ENCODE data around the gene PET117.
"Not testable (repeated sequence)": the region's sequence is repeated elsewhere in the genome, so short reads cannot be mapped to it uniquely, and the experiment has no call there.

PET117 gene

GRCh38 chr20:18154342-18154741 lies 16.7 kb downstream of the PET117 start:
- peaks cover 55% of the 10 kb centered on the region for H3K36me3 ChIP-seq (ENCODE audit: control insufficient read depth, insufficient read depth, low read length)
- no peaks in the 10 kb centered on the region for H3K9me3 ChIP-seq (ENCODE audit: control insufficient read depth, low read length)
- no peak overlapping the region for H3K27ac ChIP-seq (ENCODE audit: low read depth, low read length, severe bottlenecking)
- 91 to 98% methylated on average over 8 of the region's 9 CpGs for WGBS, 2 experiments (ENCODE audit: insufficient coverage in 2 of 2)
- H3K4me1 ChIP-seq (ENCODE audit: control insufficient read depth, insufficient read depth, low read length, poor library complexity, severe bottlenecking), result no peaks in the 10 kb centered on the region
- no peak overlapping the region for H3K4me3 ChIP-seq (ENCODE audit: extremely low read depth, insufficient read depth, low read length, poor library complexity, severe bottlenecking)

DNA sequence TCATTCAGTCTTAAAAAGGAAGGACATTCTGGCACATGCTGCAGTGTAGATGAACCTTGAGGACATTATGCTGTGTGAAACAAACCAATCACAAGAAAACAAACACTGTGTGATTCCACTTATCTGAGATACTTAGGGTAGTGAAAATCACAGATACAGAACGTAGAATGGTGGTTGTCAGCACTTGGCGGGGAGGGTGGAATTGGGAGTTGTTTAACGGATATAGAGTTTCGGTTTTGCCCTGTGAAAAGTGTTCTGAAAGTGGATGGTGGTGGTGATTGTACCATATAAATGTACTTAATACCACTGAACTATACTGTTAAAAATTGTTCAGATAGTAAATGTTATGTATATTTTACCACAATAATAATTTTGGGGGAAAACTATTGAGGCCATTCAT lies 18.4 kb downstream of the PET117 start:
- Histone ChIP-seq H3K4me3 (ENCODE audit: extremely low read depth, insufficient read depth, low read length, poor library complexity, severe bottlenecking) (no peak overlapping the region), H3K27ac (ENCODE audit: low read depth, low read length, severe bottlenecking) (no peak overlapping the region), H3K4me1 (ENCODE audit: control insufficient read depth, insufficient read depth, low read length, poor library complexity, severe bottlenecking) (no peaks in the 10 kb centered on the region), H3K36me3 (ENCODE audit: control insufficient read depth, insufficient read depth, low read length) (peaks cover 50% of the 10 kb centered on the region), H3K9me3 (ENCODE audit: control insufficient read depth, low read length) (no peaks in the 10 kb centered on the region)
- WGBS, 2 experiments (ENCODE audit: insufficient coverage in 2 of 2), result no CpG with 5 or more reads among the region's 4 CpGs

GRCh38 chr20:18164356-18164755 lies 26.7 kb downstream of the PET117 start:
- H3K4me1 ChIP-seq (ENCODE audit: control insufficient read depth, insufficient read depth, low read length, poor library complexity, severe bottlenecking), result peaks cover 7% of the 10 kb centered on the region
- H3K4me3 ChIP-seq (ENCODE audit: extremely low read depth, insufficient read depth, low read length, poor library complexity, severe bottlenecking), result no peak overlapping the region
- H3K36me3 ChIP-seq (ENCODE audit: control insufficient read depth, insufficient read depth, low read length), result peaks cover 56% of the 10 kb centered on the region
- no peak overlapping the region for H3K27ac ChIP-seq (ENCODE audit: low read depth, low read length, severe bottlenecking)
- H3K9me3 ChIP-seq (ENCODE audit: control insufficient read depth, low read length), result no peaks in the 10 kb centered on the region
- 100% methylated on average over 1 of the region's 2 CpGs; no CpG with 5 or more reads in 1 of the 2 experiments for WGBS, 2 experiments (ENCODE audit: insufficient coverage in 2 of 2)

GRCh38 chr20:18165553-18165952 lies 27.9 kb downstream of the PET117 start:
- no peak overlapping the region for H3K4me3 ChIP-seq (ENCODE audit: extremely low read depth, insufficient read depth, low read length, poor library complexity, severe bottlenecking)
- 92 to 100% methylated on average over 3 of the region's 3 CpGs for WGBS, 2 experiments (ENCODE audit: insufficient coverage in 2 of 2)
- H3K36me3 ChIP-seq (ENCODE audit: control insufficient read depth, insufficient read depth, low read length), result peaks cover 62% of the 10 kb centered on the region
- H3K4me1 ChIP-seq (ENCODE audit: control insufficient read depth, insufficient read depth, low read length, poor library complexity, severe bottlenecking), result peaks cover 7% of the 10 kb centered on the region
- peak overlapping the region; percentile 26 for H3K27ac ChIP-seq (ENCODE audit: low read depth, low read length, severe bottlenecking)
- H3K9me3 ChIP-seq (ENCODE audit: control insufficient read depth, low read length), result no peaks in the 10 kb centered on the region

DNA sequence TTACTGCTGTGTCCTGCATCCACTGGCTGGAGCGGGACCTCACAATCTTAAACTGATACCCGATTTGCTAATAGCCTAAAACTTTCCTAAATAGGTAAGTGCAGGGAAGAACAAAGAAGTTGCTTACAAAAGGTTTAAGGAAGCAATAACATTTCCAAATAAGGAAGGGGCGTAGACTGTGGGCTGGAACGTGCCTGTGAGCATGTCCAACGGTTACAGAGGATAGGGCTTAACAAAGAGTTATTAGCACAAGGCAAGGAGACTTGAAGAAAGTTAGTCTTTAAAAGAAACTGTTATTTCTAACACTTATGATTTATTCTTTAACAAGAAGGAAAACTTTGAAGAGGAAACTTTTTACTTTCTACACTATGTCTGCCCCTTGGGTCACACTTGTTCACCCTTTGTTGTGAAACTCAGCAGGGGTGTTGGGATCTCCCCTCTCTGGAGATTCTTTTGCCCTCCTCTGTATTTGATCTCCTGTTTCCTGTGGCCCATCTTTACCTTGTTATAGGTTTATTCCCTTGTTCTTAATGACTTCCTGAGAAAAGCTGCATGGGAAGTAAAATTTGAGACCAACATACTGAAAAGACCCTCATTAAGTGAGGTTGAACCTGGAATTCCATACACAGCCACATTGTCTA lies 28.7 kb downstream of the PET117 start:
- no peak overlapping the region for H3K27ac ChIP-seq (ENCODE audit: low read depth, low read length, severe bottlenecking)
- peaks cover 7% of the 10 kb centered on the region for H3K4me1 ChIP-seq (ENCODE audit: control insufficient read depth, insufficient read depth, low read length, poor library complexity, severe bottlenecking)

DNA sequence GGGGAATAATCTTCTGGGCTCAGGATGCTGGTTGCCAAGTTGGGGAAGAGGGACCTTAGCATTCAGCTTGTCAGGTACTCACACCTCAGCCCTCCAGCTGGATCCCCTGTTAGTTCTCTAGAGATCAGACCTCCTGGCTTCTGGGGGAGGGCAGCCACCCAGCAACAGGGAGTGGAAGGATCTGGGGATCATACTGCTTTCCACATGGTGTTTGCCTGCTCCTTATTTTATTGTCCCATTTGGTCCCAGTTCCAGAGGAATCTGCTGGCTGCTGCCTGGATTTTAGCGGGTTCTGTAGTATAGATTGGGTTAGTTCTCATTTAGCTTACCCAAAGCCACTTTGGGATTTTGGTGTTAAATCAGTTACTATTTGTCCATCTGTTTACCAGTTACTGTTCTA lies 29.3 kb downstream of the PET117 start:
- peaks cover 7% of the 10 kb centered on the region for H3K4me1 ChIP-seq (ENCODE audit: control insufficient read depth, insufficient read depth, low read length, poor library complexity, severe bottlenecking)
- no CpG with 5 or more reads among the region's 1 CpG for WGBS, 2 experiments (ENCODE audit: insufficient coverage in 2 of 2)
- no peak overlapping the region for H3K4me3 ChIP-seq (ENCODE audit: extremely low read depth, insufficient read depth, low read length, poor library complexity, severe bottlenecking)
- H3K9me3 ChIP-seq (ENCODE audit: control insufficient read depth, low read length), result no peaks in the 10 kb centered on the region
- H3K27ac ChIP-seq (ENCODE audit: low read depth, low read length, severe bottlenecking), result no peak overlapping the region
- peaks cover 57% of the 10 kb centered on the region for H3K36me3 ChIP-seq (ENCODE audit: control insufficient read depth, insufficient read depth, low read length)

More for the DNA sequence above, 28.7 kb downstream of the PET117 start:
- Histone ChIP-seq H3K9me3 (ENCODE audit: control insufficient read depth, low read length) (no peaks in the 10 kb centered on the region), H3K4me3 (ENCODE audit: extremely low read depth, insufficient read depth, low read length, poor library complexity, severe bottlenecking) (no peak overlapping the region), H3K36me3 (ENCODE audit: control insufficient read depth, insufficient read depth, low read length) (peaks cover 63% of the 10 kb centered on the region)
- WGBS, 2 experiments (ENCODE audit: insufficient coverage in 2 of 2), result 71 to 80% methylated on average over 1 to 2 of the region's 5 CpGs

DNA sequence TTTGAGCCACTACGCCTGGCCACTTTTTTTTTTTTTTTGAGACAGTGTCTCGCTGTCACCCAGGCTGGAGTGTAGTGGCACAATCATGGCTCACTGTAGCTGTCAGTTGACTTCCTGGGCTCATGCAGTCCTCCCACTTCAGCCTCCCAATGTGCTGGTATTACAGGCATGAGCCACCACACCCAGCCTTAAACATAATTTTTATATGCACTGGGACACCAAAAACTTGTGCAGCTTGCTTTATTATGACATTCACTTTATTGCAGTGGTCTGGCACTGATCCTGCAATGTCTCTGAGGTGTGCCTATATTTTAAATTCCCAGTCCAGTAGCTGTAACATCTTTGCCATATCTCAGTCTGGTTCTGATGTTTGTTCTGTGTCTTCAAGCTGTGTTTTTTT lies 34.7 kb downstream of the PET117 start:
- no peak overlapping the region for H3K27ac ChIP-seq (ENCODE audit: low read depth, low read length, severe bottlenecking)
- no peaks in the 10 kb centered on the region for H3K9me3 ChIP-seq (ENCODE audit: control insufficient read depth, low read length)
- 96 to 100% methylated on average over 1 to 2 of the region's 2 CpGs for WGBS, 2 experiments (ENCODE audit: insufficient coverage in 2 of 2)
- peaks cover 32% of the 10 kb centered on the region for H3K36me3 ChIP-seq (ENCODE audit: control insufficient read depth, insufficient read depth, low read length)
- no peaks in the 10 kb centered on the region for H3K4me1 ChIP-seq (ENCODE audit: control insufficient read depth, insufficient read depth, low read length, poor library complexity, severe bottlenecking)
- H3K4me3 ChIP-seq (ENCODE audit: extremely low read depth, insufficient read depth, low read length, poor library complexity, severe bottlenecking), result no peak overlapping the region

DNA sequence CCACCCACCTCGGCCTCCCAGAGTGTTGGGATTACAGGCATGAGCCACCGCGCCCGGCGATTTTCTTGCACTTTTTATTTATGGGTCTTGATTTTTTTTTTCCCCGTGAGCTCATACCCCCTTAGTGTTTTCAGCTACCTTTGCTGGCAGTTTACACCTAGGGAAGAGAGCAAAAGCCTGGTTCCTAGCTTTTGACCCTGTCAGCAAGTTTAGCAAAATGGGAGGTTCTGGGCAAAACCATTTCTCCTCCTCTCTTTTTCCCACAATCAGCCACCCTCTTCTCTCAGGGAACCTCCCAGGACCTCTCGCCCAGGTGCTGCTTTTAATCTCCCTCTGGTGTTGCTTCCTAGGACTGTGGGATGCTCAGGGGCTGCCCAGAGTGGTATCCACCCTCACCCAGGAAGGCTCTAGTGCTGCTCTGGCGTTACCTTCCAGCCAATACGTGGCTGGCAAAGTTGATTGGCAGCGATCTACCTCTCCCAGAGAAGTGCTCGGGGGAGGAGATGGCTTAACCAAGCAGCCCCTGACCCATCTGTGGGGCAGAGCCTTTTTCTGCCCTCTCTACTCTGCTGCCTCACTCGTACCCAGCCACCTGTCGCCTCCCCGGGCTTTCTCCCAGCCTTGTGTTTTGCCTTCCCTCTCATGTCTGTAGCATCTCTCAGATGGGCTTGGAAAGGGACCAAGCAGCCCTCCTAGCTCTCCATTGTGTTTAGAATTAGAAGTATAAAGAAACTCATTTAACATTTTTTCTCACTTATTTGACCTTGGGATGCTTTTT lies 37.4 kb downstream of the PET117 start:
- H3K36me3 ChIP-seq (ENCODE audit: control insufficient read depth, insufficient read depth, low read length), result peaks cover 34% of the 10 kb centered on the region
- WGBS, 2 experiments (ENCODE audit: insufficient coverage in 2 of 2), result 95 to 96% methylated on average over 8 to 11 of the region's 14 CpGs
- no peak overlapping the region for H3K27ac ChIP-seq (ENCODE audit: low read depth, low read length, severe bottlenecking)
- no peak overlapping the region for H3K4me3 ChIP-seq (ENCODE audit: extremely low read depth, insufficient read depth, low read length, poor library complexity, severe bottlenecking)
- H3K9me3 ChIP-seq (ENCODE audit: control insufficient read depth, low read length), result peaks cover 10% of the 10 kb centered on the region
- H3K4me1 ChIP-seq (ENCODE audit: control insufficient read depth, insufficient read depth, low read length, poor library complexity, severe bottlenecking), result no peaks in the 10 kb centered on the region

DNA sequence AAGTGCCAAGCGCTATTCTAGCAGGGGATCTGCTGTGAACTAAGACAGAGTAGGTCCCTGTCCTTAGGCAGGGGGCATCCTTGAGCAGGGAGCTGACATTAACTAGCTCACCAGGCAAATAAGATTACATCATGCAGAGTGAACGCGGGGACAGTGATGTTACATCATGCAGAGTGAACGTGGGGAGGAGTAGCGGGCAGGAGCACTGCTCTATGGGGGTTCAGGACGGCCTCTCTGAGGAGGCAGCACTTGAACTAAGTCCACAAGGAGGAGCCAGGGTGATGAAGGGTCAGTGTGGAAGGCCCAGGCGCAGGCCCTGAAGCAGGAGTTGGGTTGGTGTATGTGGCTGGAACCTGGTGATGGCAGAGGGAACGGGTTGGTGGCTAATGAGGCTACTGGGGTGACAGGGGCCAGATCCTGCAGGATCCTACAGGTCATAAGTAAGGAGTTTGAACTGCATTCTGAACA lies 38.7 kb downstream of the PET117 start:
- peaks cover 15% of the 10 kb centered on the region for H3K9me3 ChIP-seq (ENCODE audit: control insufficient read depth, low read length)
- H3K4me1 ChIP-seq (ENCODE audit: control insufficient read depth, insufficient read depth, low read length, poor library complexity, severe bottlenecking), result no peaks in the 10 kb centered on the region
- 83 to 90% methylated on average over 3 to 7 of the region's 8 CpGs for WGBS, 2 experiments (ENCODE audit: insufficient coverage in 2 of 2)
- no peak overlapping the region for H3K4me3 ChIP-seq (ENCODE audit: extremely low read depth, insufficient read depth, low read length, poor library complexity, severe bottlenecking)
- no peak overlapping the region for H3K27ac ChIP-seq (ENCODE audit: low read depth, low read length, severe bottlenecking)
- peaks cover 33% of the 10 kb centered on the region for H3K36me3 ChIP-seq (ENCODE audit: control insufficient read depth, insufficient read depth, low read length)

- not testable (repeated sequence) for H3K4me1 ChIP-seq (ENCODE audit: control insufficient read depth, insufficient read depth, low read length, poor library complexity, severe bottlenecking); H3K4me3 ChIP-seq (ENCODE audit: extremely low read depth, insufficient read depth, low read length, poor library complexity, severe bottlenecking); H3K27ac ChIP-seq (ENCODE audit: low read depth, low read length, severe bottlenecking)
- Histone ChIP-seq H3K36me3 (ENCODE audit: control insufficient read depth, insufficient read depth, low read length) (peaks cover 67% of the 10 kb centered on the region), H3K9me3 (ENCODE audit: control insufficient read depth, low read length) (peaks cover 15% of the 10 kb centered on the region)
Measured at GRCh38 chr20:18180366-18180765, 42.7 kb downstream of the PET117 start.

DNA sequence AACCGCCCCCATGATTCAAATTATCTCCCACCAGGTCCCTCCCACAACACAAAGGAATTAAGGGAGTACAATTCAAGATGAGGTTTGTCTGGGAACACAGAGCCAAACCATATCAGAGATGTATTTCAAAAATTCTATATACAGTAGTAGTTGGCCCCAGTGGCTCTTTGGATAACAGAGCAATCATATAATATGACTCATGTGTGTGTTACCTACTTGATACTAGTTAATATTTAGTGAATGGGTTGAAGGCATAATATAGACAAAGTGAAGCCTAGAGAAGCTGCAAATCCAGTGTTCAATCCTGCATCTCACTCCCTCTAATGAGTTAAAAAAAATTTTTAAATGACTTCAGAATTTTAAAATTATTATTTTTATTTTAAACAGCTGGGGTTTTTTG lies 43.2 kb downstream of the PET117 start:
- H3K36me3 ChIP-seq (ENCODE audit: control insufficient read depth, insufficient read depth, low read length), result peaks cover 69% of the 10 kb centered on the region

More for the DNA sequence above, 43.2 kb downstream of the PET117 start:
- Histone ChIP-seq H3K27ac (ENCODE audit: low read depth, low read length, severe bottlenecking) (no peak overlapping the region), H3K4me1 (ENCODE audit: control insufficient read depth, insufficient read depth, low read length, poor library complexity, severe bottlenecking) (no peaks in the 10 kb centered on the region), H3K4me3 (ENCODE audit: extremely low read depth, insufficient read depth, low read length, poor library complexity, severe bottlenecking) (no peak overlapping the region), H3K9me3 (ENCODE audit: control insufficient read depth, low read length) (peaks cover 15% of the 10 kb centered on the region)
- no CpG with 5 or more reads among the region's 1 CpG for WGBS, 2 experiments (ENCODE audit: insufficient coverage in 2 of 2)
